ENCODE data around the gene WDR46. TPM values are rescaled to one million over a fixed set of nuclear protein-coding genes. Genes with fewer than 3 reads are reported as not detected.

The WDR46 gene
- total RNA-seq, 1 donor from 2014 or later = 63.7 TPM

- Histone ChIP-seq H3K79me2 (ENCODE audit: insufficient read depth, low read length) (peaks cover 67% of the 10 kb centered on the region), H3K9me3 (ENCODE audit: insufficient read depth, low read depth, low read length) (no peaks in the 10 kb centered on the region), H3K36me3 (ENCODE audit: insufficient read depth, low read length) (peaks cover 19% of the 10 kb centered on the region), H3K9ac (ENCODE audit: low read length) (peak overlapping the region; percentile 89), H2AFZ (ENCODE audit: low read depth, low read length) (peak overlapping the region; percentile 62), H3K4me1 (ENCODE audit: insufficient read depth, low read length) (peaks cover 48% of the 10 kb centered on the region), H3K4me3 (ENCODE audit: insufficient read depth, low read depth, low read length) (peak overlapping the region; percentile 84), H4K20me1 (ENCODE audit: insufficient read depth, low read length) (peaks cover 27% of the 10 kb centered on the region), H3K4me2 (ENCODE audit: low read length) (peak overlapping the region; percentile 100), H3K27me3 (ENCODE audit: insufficient read depth, low read length) (no peaks in the 10 kb centered on the region), H3K27ac (ENCODE audit: low read depth, low read length) (peak overlapping the region; percentile 82)
- Mint-ChIP-seq H3K27me3 (ENCODE audit: low read depth, unreplicated experiment) (no peaks in the 10 kb centered on the region), H3K27ac (ENCODE audit: unreplicated experiment) (peak overlapping the region; percentile 98), H3K36me3 (ENCODE audit: low read depth, unreplicated experiment) (peaks cover 10% of the 10 kb centered on the region), H3K4me3 (ENCODE audit: unreplicated experiment) (peak overlapping the region; percentile 98), H3K9me3 (ENCODE audit: unreplicated experiment) (no peaks in the 10 kb centered on the region), H3K4me1 (ENCODE audit: low read depth, unreplicated experiment) (peaks cover 21% of the 10 kb centered on the region)
- FAIRE-seq (no peak), DNase-seq (ENCODE audit: low read depth) (no peak)
- no peak for TF ChIP-seq EZH2 (IDR thresholded peaks at IDR 0.05; ENCODE audit: insufficient read depth, low read length)
- TF ChIP-seq CTCF (IDR thresholded peaks at IDR 0.05; ENCODE audit: insufficient read depth, low read depth, low read length) = no peak
These were observed 26.1 kb upstream of the WDR46 start for GRCh38 chr6:33314943-33315792.

GRCh38 chr6:33314515-33314942 lies 25.5 kb upstream of the WDR46 start:
- TF ChIP-seq CTCF (IDR thresholded peaks at IDR 0.05; ENCODE audit: insufficient read depth, low read depth, low read length) (no peak), EZH2 (IDR thresholded peaks at IDR 0.05; ENCODE audit: insufficient read depth, low read length) (no peak)
- peaks cover 42% of the 10 kb centered on the region for H3K4me1 ChIP-seq (ENCODE audit: insufficient read depth, low read length)
- H3K4me3 Mint-ChIP-seq (ENCODE audit: unreplicated experiment) = peak overlapping the region; percentile 98
- H2AFZ ChIP-seq (ENCODE audit: low read depth, low read length) = peak overlapping the region; percentile 62
- H3K4me2 ChIP-seq (ENCODE audit: low read length) = peak overlapping the region; percentile 100
- H3K79me2 ChIP-seq (ENCODE audit: insufficient read depth, low read length) = peaks cover 61% of the 10 kb centered on the region
- H3K4me1 Mint-ChIP-seq (ENCODE audit: low read depth, unreplicated experiment) = peaks cover 18% of the 10 kb centered on the region
- peak overlapping the region; percentile 98 for H3K27ac Mint-ChIP-seq (ENCODE audit: unreplicated experiment)
- H4K20me1 ChIP-seq (ENCODE audit: insufficient read depth, low read length) = peaks cover 21% of the 10 kb centered on the region
- H3K36me3 Mint-ChIP-seq (ENCODE audit: low read depth, unreplicated experiment) = peaks cover 6% of the 10 kb centered on the region
- DNase-seq (ENCODE audit: low read depth) = peak; percentile 60
- peak overlapping the region; percentile 84 for H3K4me3 ChIP-seq (ENCODE audit: insufficient read depth, low read depth, low read length)
- H3K27me3 ChIP-seq (ENCODE audit: insufficient read depth, low read length) = no peaks in the 10 kb centered on the region
- H3K9ac ChIP-seq (ENCODE audit: low read length) = peak overlapping the region; percentile 89
- H3K9me3 Mint-ChIP-seq (ENCODE audit: unreplicated experiment) = no peaks in the 10 kb centered on the region
- peak overlapping the region; percentile 82 for H3K27ac ChIP-seq (ENCODE audit: low read depth, low read length)
- H3K9me3 ChIP-seq (ENCODE audit: insufficient read depth, low read depth, low read length) = no peaks in the 10 kb centered on the region
- H3K36me3 ChIP-seq (ENCODE audit: insufficient read depth, low read length) = peaks cover 12% of the 10 kb centered on the region
- FAIRE-seq = no peak
- H3K27me3 Mint-ChIP-seq (ENCODE audit: low read depth, unreplicated experiment) = no peaks in the 10 kb centered on the region
